ENCODE data around the gene CDA. TPM values are rescaled to one million over a fixed set of nuclear protein-coding genes. Genes with fewer than 3 reads are reported as not detected.

CDA gene
- total and polyA plus RNA-seq, 9 of the 15 experiments (the other 6 are each of a cell fraction or from before 2014, with no cell fraction given) = not detected

DNA sequence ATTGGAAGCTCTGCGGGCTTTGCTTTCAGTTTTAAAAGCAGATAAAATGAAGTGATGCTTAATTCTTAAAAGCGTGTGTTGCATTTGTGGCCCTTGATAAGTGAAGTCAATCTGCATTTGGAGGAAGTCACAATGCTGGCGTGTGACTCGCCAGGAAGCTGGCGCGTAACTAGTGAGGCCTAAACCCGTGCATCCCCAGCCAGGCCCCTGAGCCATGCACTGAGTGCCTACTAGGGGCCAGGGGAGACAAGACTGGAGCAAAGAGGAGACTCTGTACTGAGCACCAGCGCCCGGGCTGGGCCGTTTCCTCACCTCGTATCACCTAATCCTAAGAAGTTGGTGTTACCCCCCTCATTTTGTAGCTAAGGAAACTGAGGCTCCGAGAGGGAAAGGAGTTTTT is 76.8 kb downstream of the CDA start:
- H2AFZ ChIP-seq (ENCODE audit: low read depth, low read length) = peak overlapping the region; percentile 69
- intact Hi-C loops (cut with micrococcal nuclease) (no loop called here), in situ Hi-C loops (cut with MboI) (no loop called here)
- 67% methylated on average over 12 of the region's 12 CpGs for WGBS (ENCODE audit: insufficient coverage, low coverage, missing lambda C conversion rate)
- ATAC-seq (no peak), DNase-seq (ENCODE audit: extremely low read depth in 1 of 4, low spot score in 3 of 4) (no peak), FAIRE-seq (no peak)
- H3K4me1 ChIP-seq (replicated peaks in 1 of 2; ENCODE audit: control insufficient read depth in 2 of 2, insufficient read depth in 2 of 2, low read length in 2 of 2) = peaks cover 6 to 23% of the 10 kb centered on the region in 2 experiments; a peak in 3 of 5 replicates
- no peak overlapping the region for H3K4me3 ChIP-seq
- H3K4me2 ChIP-seq (ENCODE audit: insufficient read depth, low read length) = no peak overlapping the region
- BruUV-seq (replicated peaks) = no TSS peak
- H3K36me3 ChIP-seq (ENCODE audit: control insufficient read depth, insufficient read depth, low read length) = no peaks in the 10 kb centered on the region
- CTCF ChIA-PET (ENCODE audit: low intra/inter-chr PET ratio) = no interaction called here
- no peaks in the 10 kb centered on the region for H3K9me3 ChIP-seq (replicated peaks; ENCODE audit: control insufficient read depth, insufficient read depth, low read depth, low read length)
- H3K79me2 ChIP-seq (ENCODE audit: control insufficient read depth, insufficient read depth, low read length) = peaks cover 10% of the 10 kb centered on the region
- no peaks in the 10 kb centered on the region; a peak in 1 of 5 replicates for H3K27me3 ChIP-seq (ENCODE audit: control insufficient read depth in 2 of 2, insufficient read depth in 2 of 2, low read length in 2 of 2)
- no peaks in the 10 kb centered on the region; the same call in 1 of the 2 replicates for H4K20me1 ChIP-seq (replicated peaks; ENCODE audit: control insufficient read depth, insufficient read depth, low read length)
- H3K9me1 ChIP-seq (ENCODE audit: control insufficient read depth, insufficient read depth, low read length) = no peaks in the 10 kb centered on the region
- no peak overlapping the region for H3K9ac ChIP-seq (ENCODE audit: insufficient read depth in 1 of 2, low read depth in 2 of 2, low read length in 2 of 2)
- TF ChIP-seq, protein P1, sequence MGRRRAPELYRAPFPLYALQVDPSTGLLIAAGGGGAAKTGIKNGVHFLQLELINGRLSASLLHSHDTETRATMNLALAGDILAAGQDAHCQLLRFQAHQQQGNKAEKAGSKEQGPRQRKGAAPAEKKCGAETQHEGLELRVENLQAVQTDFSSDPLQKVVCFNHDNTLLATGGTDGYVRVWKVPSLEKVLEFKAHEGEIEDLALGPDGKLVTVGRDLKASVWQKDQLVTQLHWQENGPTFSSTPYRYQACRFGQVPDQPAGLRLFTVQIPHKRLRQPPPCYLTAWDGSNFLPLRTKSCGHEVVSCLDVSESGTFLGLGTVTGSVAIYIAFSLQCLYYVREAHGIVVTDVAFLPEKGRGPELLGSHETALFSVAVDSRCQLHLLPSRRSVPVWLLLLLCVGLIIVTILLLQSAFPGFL (CRISPR knock-in tag; IDR thresholded peaks at IDR 0.05) = no peak
- TF ChIP-seq KDM4B (IDR thresholded peaks at IDR 0.05; ENCODE audit: borderline replicate concordance in 2 of 2, low read depth in 1 of 2) = no peak
- TF ChIP-seq, protein P2, sequence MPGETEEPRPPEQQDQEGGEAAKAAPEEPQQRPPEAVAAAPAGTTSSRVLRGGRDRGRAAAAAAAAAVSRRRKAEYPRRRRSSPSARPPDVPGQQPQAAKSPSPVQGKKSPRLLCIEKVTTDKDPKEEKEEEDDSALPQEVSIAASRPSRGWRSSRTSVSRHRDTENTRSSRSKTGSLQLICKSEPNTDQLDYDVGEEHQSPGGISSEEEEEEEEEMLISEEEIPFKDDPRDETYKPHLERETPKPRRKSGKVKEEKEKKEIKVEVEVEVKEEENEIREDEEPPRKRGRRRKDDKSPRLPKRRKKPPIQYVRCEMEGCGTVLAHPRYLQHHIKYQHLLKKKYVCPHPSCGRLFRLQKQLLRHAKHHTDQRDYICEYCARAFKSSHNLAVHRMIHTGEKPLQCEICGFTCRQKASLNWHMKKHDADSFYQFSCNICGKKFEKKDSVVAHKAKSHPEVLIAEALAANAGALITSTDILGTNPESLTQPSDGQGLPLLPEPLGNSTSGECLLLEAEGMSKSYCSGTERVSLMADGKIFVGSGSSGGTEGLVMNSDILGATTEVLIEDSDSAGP (CRISPR knock-in tag; IDR thresholded peaks at IDR 0.05) = no peak
- TF ChIP-seq SOX6 (IDR thresholded peaks at IDR 0.05) = no peak
- TF ChIP-seq, protein P3, sequence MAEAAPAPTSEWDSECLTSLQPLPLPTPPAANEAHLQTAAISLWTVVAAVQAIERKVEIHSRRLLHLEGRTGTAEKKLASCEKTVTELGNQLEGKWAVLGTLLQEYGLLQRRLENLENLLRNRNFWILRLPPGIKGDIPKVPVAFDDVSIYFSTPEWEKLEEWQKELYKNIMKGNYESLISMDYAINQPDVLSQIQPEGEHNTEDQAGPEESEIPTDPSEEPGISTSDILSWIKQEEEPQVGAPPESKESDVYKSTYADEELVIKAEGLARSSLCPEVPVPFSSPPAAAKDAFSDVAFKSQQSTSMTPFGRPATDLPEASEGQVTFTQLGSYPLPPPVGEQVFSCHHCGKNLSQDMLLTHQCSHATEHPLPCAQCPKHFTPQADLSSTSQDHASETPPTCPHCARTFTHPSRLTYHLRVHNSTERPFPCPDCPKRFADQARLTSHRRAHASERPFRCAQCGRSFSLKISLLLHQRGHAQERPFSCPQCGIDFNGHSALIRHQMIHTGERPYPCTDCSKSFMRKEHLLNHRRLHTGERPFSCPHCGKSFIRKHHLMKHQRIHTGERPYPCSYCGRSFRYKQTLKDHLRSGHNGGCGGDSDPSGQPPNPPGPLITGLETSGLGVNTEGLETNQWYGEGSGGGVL (CRISPR knock-in tag; IDR thresholded peaks at IDR 0.05) = no peak
- no peak for TF ChIP-seq ZNF695 (CRISPR knock-in tag; IDR thresholded peaks at IDR 0.05)
- no peak overlapping the region for H3K27ac ChIP-seq (ENCODE audit: extremely low read depth, low read depth, low read length)
- POLR2A ChIA-PET = interaction anchor here (0.6 to 0.8 kb wide), 2 partner anchors 20 to 1934 kb away, joined by 3 to 4 read pairs; no protein-coding TSS in a partner anchor
